MM.1S (cell line): ENCODE results near the gene FHL3.

Experiments
- CTCF ChIP-seq: fragments of 300-600 bp; sonication (generic); IDR thresholded peaks from 2 replicates; pipeline ENCODE4 v1.5.1; 2016; ENCODE audit warnings: antibody characterized with exemption, low read length, mixed read lengths
- EZH2 ChIP-seq: fragments of 300-600 bp; sonication (generic); optimal IDR thresholded peaks from 2 replicates; pipeline ENCODE3; 2017; ENCODE audit warnings: low read depth, mild to moderate bottlenecking, antibody characterized with exemption, low read length, mixed read lengths
- EZH2phosphoT487 ChIP-seq: fragments of 300-600 bp; sonication (generic); IDR thresholded peaks from 2 replicates; pipeline ENCODE4 v1.6.1; 2018; ENCODE audit warnings: antibody characterized with exemption, low read length

GRCh38 chr1:37994886-37995566 is 10.3 kb downstream of the FHL3 start:
- TF ChIP-seq CTCF (no peak), EZH2phosphoT487 (no peak), EZH2 (no peak)
